C4-2B (cell line): Measurements from ENCODE around the gene SMCO4.
"Not testable (repeated sequence)": the region's sequence is repeated elsewhere in the genome, so short reads cannot be mapped to it uniquely, and the experiment has no call there.

Experiments used
- CTCF ChIP-seq: fragments of 450-650 bp; conservative IDR thresholded peaks from 2 replicates; pipeline ENCODE4 v1.5.1; 2017; ENCODE audit warnings: mild to moderate bottlenecking
- ZFX ChIP-seq: fragments of 450-650 bp; IDR thresholded peaks from 2 replicates; pipeline ENCODE4 v1.6.1; 2017

- TF ChIP-seq CTCF, ZFX: not testable (repeated sequence)
These were observed 79.5 kb downstream of the SMCO4 start for GRCh38 chr11:93463666-93464065.
